SK-N-SH (cell line): ENCODE measurements around the gene BRWD1. TPM values are rescaled to one million over a fixed set of nuclear protein-coding genes. Genes with fewer than 3 reads are reported as not detected.

Experiments
- CTCF ChIA-PET: fragments of 300-600, 350-600 bp; formaldehyde crosslinking; extraction: SDS; loops from one replicate; lab custom pipeline; 2021; lab: Yijun Ruan, JAX
- POLR2A ChIA-PET: fragments of 350-600 bp; sonication (Branson Sonifier 250); formaldehyde crosslinking; extraction: SDS; loops from one replicate; lab custom pipeline; 2020; ENCODE audit warnings: antibody characterized with exemption, inconsistent platforms; lab: Yijun Ruan, JAX
- DNase-seq: peaks from one replicate; pipeline ENCODE4 v3.0.0; 2012
- H2AFZ ChIP-seq: fragments of 200-600 bp; sonication (generic); 2 replicates; pipeline ENCODE4 v1.8.1; 2016; ENCODE audit warnings: antibody characterized with exemption, mild to moderate bottlenecking, low read depth
- H3F3A ChIP-seq: fragments of 200-600 bp; sonication (generic); replicated peaks from 2 replicates; pipeline ENCODE3; 2016; ENCODE audit warnings: antibody characterized with exemption, mild to moderate bottlenecking; ENCODE audit not compliant: insufficient read depth
- H3K27ac ChIP-seq, 2 experiments: fragments of 200-500 bp in 1 of 2; fragments of 200-600 bp in 1 of 2; sonication (Bioruptor generic) in 1 of 2; sonication (generic), shearing (Covaris generic) in 1 of 2; 2 replicates each; pipeline versions ENCODE4 v1.5.1 to v1.6.1; 2014 to 2016; ENCODE audit warnings: low read depth in 2 of 2, inconsistent platforms in 1 of 2, low read length in 1 of 2, mild to moderate bottlenecking in 1 of 2, mixed read lengths in 1 of 2
- H3K27me3 ChIP-seq: fragments of 200-600 bp; sonication (generic), shearing (Covaris generic); 2 replicates; pipeline ENCODE4 v1.6.1; 2016; ENCODE audit warnings: mixed run types; ENCODE audit not compliant: insufficient read depth
- H3K36me3 ChIP-seq, 2 experiments: fragments of 200-500 bp in 1 of 2; fragments of 200-600 bp in 1 of 2; sonication (Bioruptor generic) in 1 of 2; sonication (generic) in 1 of 2; replicated peaks in 1 of 2; 2 replicates each; pipeline versions ENCODE3 to v1.5.1; 2014 to 2016; ENCODE audit warnings: low read length in 1 of 2, mild to moderate bottlenecking in 1 of 2; ENCODE audit not compliant: insufficient read depth in 2 of 2, control insufficient read depth in 1 of 2
- H3K4me1 ChIP-seq, 2 experiments: fragments of 200-500 bp in 1 of 2; fragments of 200-600 bp in 1 of 2; sonication (Bioruptor generic) in 1 of 2; sonication (generic), shearing (Covaris generic) in 1 of 2; 2 replicates each; pipeline versions ENCODE4 v1.5.1 to v1.6.1; 2014 to 2016; ENCODE audit warnings: low read depth in 1 of 2, low read length in 1 of 2, mixed run types in 1 of 2; ENCODE audit not compliant: insufficient read depth in 2 of 2, control insufficient read depth in 1 of 2
- H3K4me2 ChIP-seq: fragments of 200-600 bp; sonication (generic), shearing (Covaris generic); 2 replicates; pipeline ENCODE4 v1.6.1; 2017; ENCODE audit warnings: mixed run types
- H3K4me3 ChIP-seq, 2 experiments: fragments of 200-500 bp in 1 of 2; fragments of 200-600 bp in 1 of 2; sonication (Bioruptor generic) in 1 of 2; sonication (generic), shearing (Covaris generic) in 1 of 2; 2 replicates each; pipeline versions ENCODE4 v1.5.1 to v1.8.1; 2014 to 2016; ENCODE audit warnings: low read depth in 2 of 2, inconsistent platforms in 1 of 2, low read length in 1 of 2, mild to moderate bottlenecking in 1 of 2, mixed read lengths in 1 of 2, moderate library complexity in 1 of 2
- H3K79me2 ChIP-seq: fragments of 200-600 bp; sonication (generic); 2 replicates; pipeline ENCODE4 v1.8.1; 2017; ENCODE audit warnings: mild to moderate bottlenecking; ENCODE audit not compliant: insufficient read depth
- H3K9ac ChIP-seq: fragments of 200-600 bp; sonication (generic); 2 replicates; pipeline ENCODE4 v1.6.1; 2017; ENCODE audit warnings: mixed run types
- H3K9me2 ChIP-seq: fragments of 200-600 bp; sonication (generic); 2 replicates; pipeline ENCODE4 v1.6.1; 2017; ENCODE audit warnings: mixed run types
- H3K9me3 ChIP-seq: fragments of 200-600 bp; sonication (generic); 2 replicates; pipeline ENCODE4 v1.6.1; 2017; ENCODE audit warnings: mixed run types, mild to moderate bottlenecking, moderate library complexity
- H4K20me1 ChIP-seq: fragments of 200-600 bp; sonication (generic); 2 replicates; pipeline ENCODE4 v1.6.1; 2017; ENCODE audit warnings: mild to moderate bottlenecking, mixed run types; ENCODE audit not compliant: insufficient read depth
- EP300 ChIP-seq, 2 experiments: IDR thresholded peaks; 2 replicates each; pipeline versions ENCODE4 v1.4.0 to v1.6.1; 2012; ENCODE audit warnings: borderline replicate concordance in 1 of 2, low read depth in 1 of 2, low read length in 1 of 2
- FOXJ3 ChIP-seq: sonication (generic); formaldehyde crosslinking; IDR thresholded peaks from 2 replicates; pipeline ENCODE4 v1.5.1; 2020; ENCODE audit warnings: mild to moderate bottlenecking, missing genetic modification reagents
- GABPA ChIP-seq: IDR thresholded peaks from 2 replicates; pipeline ENCODE4 v1.4.0; 2012; ENCODE audit warnings: low read depth, mild to moderate bottlenecking
- NRF1 ChIP-seq: IDR thresholded peaks from 2 replicates; pipeline ENCODE4 v1.6.1; 2012; ENCODE audit warnings: low read depth, mild to moderate bottlenecking, low read length
- RAD21 ChIP-seq: IDR thresholded peaks from 2 replicates; pipeline ENCODE4 v1.6.1; 2012; ENCODE audit warnings: mild to moderate bottlenecking, low read length
- RFX5 ChIP-seq: IDR thresholded peaks from 2 replicates; pipeline ENCODE4 v1.6.1; 2012; ENCODE audit warnings: mild to moderate bottlenecking, improper control_type of control experiment, low read length
- SMC3 ChIP-seq: IDR thresholded peaks from 2 replicates; pipeline ENCODE4 v1.6.1; 2012; ENCODE audit warnings: low read depth, low read length, improper control_type of control experiment
- TCF12 ChIP-seq: IDR thresholded peaks from 2 replicates; pipeline ENCODE4 v1.4.0; 2012
- WGBS: methylation state at CpG from one replicate; pipeline ENCODE4 v1.1.6; 2017; ENCODE audit warnings: low lambda C conversion rate; 5-methylcytosine and 5-hydroxymethylcytosine counted together
- polyA plus RNA-seq, 3 experiments: library from polyadenylated mRNA; depleted of rRNA; stranded (reverse); fragments of >200 nt; gene quantifications; 2 replicates each; pipeline ENCODE4 v1.2.3, GENCODE V29; 2012
- TF ChIP-seq, protein P1 (sequence below): IDR thresholded peaks from 2 replicates; pipeline ENCODE4 v1.4.0; 2012; ENCODE audit warnings: low read depth, borderline replicate concordance

Gene BRWD1
- polyA plus RNA-seq, 1 of the 3 experiments (the other 2 are of a cell fraction) = 7.9 TPM

DNA sequence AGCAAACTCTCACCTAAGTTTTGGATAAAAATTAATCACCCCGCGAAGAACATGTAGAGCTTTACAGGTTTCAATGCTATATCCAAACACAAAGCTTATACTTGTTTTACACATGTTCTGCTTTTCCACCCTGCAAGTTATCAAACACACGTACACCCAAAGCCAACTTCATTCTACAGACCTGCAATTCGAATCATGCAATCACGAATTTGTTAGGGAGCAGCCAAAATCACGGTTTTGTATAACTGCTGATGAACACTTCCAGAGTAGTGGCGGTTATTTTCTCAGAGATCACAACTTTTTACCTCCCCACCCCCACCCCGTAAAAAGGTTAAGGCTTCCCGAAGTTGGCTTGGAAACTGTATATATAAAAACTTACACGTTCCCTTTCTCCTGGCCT is 34.1 kb upstream of the BRWD1 start:
- no peaks in the 10 kb centered on the region for H3K27me3 ChIP-seq
- peak overlapping the region; percentile 80 for H3K9ac ChIP-seq
- H3K36me3 ChIP-seq = peaks cover 42 to 45% of the 10 kb centered on the region in 2 experiments
- DNase-seq = no peak
- no peak overlapping the region for H2AFZ ChIP-seq
- H4K20me1 ChIP-seq = peaks cover 49% of the 10 kb centered on the region
- H3K9me2 ChIP-seq = no peaks in the 10 kb centered on the region
- peak overlapping the region; percentile 76 to 96; a peak in 2 of 4 replicates for H3K27ac ChIP-seq
- TF ChIP-seq RFX5 (no peak), FOXJ3 (CRISPR knock-in tag) (no peak), NRF1 (no peak)
- peaks cover 49% of the 10 kb centered on the region for H3K79me2 ChIP-seq
- ChIA-PET POLR2A (interaction anchor here (2.1 to 2.9 kb wide), 4 partner anchors 9 to 39 kb away, joined by 10 to 24 read pairs (median 16); partner anchors contain the start of gene BRWD1), CTCF (interaction anchor here (1.1 to 4.5 kb wide), 3 partner anchors 24 to 40 kb away, joined by 3 to 24 read pairs (median 6); partner anchors contain the start of gene BRWD1)
- peaks cover 20% of the 10 kb centered on the region for H3F3A ChIP-seq
- no peaks in the 10 kb centered on the region for H3K9me3 ChIP-seq
- H3K4me2 ChIP-seq = peak overlapping the region; percentile 74
- H3K4me1 ChIP-seq = peaks cover 15 to 23% of the 10 kb centered on the region in 2 experiments; a peak in 3 of 4 replicates
- peak overlapping the region; percentile 86 to 88 for H3K4me3 ChIP-seq
- 2% methylated on average over 10 of the region's 10 CpGs for WGBS

DNA sequence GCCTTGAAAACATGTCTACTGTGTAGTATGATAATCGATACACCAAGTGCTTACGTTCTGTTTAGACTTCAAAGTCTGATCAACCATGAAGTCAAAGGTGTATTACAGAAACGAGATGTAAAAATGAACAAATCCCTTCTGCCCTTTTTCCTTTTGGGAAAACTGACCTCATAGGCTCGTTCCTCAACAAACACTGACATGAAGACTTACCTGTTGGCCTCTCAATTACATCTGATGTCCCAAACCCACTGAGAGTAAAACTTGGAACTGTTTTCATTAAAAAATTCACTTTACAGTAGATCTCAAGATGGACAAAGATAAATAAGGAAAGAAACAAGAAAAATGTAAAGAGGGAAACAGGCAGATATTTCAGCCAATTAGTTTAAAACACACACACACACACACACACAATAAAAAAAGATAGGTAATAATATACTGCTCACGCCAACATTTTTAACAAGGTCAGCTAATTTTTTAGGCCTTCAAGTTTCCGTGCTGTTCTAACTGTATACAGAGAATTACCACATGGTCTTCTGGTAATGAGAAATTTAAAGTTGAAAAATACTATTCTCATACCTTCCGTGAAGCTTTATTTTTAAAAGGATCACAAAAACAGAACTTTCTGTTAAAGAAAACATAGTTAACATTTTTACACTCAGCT is 33.4 kb upstream of the BRWD1 start:
- Histone ChIP-seq H3K9me3 (no peaks in the 10 kb centered on the region), H2AFZ (no peak overlapping the region), H3K4me1 (peaks cover 15 to 23% of the 10 kb centered on the region in 2 experiments; a peak in 3 of 4 replicates), H3K79me2 (peaks cover 49% of the 10 kb centered on the region), H3K27ac (no peak overlapping the region), H3K4me2 (peak overlapping the region; percentile 74), H3F3A (peaks cover 25% of the 10 kb centered on the region), H3K4me3 (peak overlapping the region; percentile 86 to 88), H3K9me2 (no peaks in the 10 kb centered on the region), H3K27me3 (no peaks in the 10 kb centered on the region), H4K20me1 (peaks cover 49% of the 10 kb centered on the region), H3K9ac (peak overlapping the region; percentile 80; the same call in 1 of the 2 replicates), H3K36me3 (peaks cover 47 to 52% of the 10 kb centered on the region in 2 experiments)
- DNase-seq = no peak
- 24% methylated on average over 7 of the region's 7 CpGs for WGBS
- TF ChIP-seq GABPA = no peak
- TF ChIP-seq, protein P1, sequence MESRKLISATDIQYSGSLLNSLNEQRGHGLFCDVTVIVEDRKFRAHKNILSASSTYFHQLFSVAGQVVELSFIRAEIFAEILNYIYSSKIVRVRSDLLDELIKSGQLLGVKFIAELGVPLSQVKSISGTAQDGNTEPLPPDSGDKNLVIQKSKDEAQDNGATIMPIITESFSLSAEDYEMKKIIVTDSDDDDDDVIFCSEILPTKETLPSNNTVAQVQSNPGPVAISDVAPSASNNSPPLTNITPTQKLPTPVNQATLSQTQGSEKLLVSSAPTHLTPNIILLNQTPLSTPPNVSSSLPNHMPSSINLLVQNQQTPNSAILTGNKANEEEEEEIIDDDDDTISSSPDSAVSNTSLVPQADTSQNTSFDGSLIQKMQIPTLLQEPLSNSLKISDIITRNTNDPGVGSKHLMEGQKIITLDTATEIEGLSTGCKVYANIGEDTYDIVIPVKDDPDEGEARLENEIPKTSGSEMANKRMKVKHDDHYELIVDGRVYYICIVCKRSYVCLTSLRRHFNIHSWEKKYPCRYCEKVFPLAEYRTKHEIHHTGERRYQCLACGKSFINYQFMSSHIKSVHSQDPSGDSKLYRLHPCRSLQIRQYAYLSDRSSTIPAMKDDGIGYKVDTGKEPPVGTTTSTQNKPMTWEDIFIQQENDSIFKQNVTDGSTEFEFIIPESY = no peak
- no peak for TF ChIP-seq EP300 (IDR thresholded peaks at IDR 0.05; ENCODE audit: borderline replicate concordance in 1 of 2, low read depth in 1 of 2, low read length in 1 of 2)
- CTCF ChIA-PET = interaction anchor here (4.5 kb wide), 1 partner anchor 33 kb away, joined by 24 read pairs; the partner anchor contains the start of gene BRWD1
- POLR2A ChIA-PET = interaction anchor here (2.9 kb wide), 1 partner anchor 34 kb away, joined by 24 read pairs; the partner anchor contains the start of gene BRWD1

DNA sequence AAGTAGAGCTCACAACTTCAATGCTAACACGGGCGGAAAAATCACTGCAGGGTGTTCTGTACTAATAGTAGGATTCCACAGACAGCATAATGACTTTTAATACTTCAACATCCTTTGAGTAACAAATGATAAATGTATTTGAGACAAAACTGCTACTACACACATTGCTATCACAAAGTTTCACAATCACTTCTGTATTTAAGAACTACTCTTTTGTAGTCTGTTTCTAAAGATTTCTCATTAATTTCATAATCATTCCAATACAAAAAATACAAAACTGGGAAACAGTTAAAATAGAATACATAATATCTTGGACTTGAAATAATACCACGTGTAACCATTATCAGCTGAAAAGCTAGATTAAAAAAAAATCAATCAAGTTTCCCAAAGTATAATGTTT is 32.8 kb upstream of the BRWD1 start:
- WGBS = 36% methylated on average over 3 of the region's 3 CpGs
- POLR2A ChIA-PET = no interaction called here
- no peaks in the 10 kb centered on the region for H3K9me3 ChIP-seq
- peaks cover 52 to 57% of the 10 kb centered on the region in 2 experiments for H3K36me3 ChIP-seq
- H4K20me1 ChIP-seq = peaks cover 49% of the 10 kb centered on the region
- H3F3A ChIP-seq = peaks cover 31% of the 10 kb centered on the region
- H3K27me3 ChIP-seq = no peaks in the 10 kb centered on the region
- H3K4me1 ChIP-seq = peaks cover 15 to 23% of the 10 kb centered on the region in 2 experiments; a peak in 3 of 4 replicates
- H3K4me3 ChIP-seq = peak overlapping the region; percentile 86 to 88
- peak overlapping the region; percentile 74 for H3K4me2 ChIP-seq
- no peak for DNase-seq
- no peak overlapping the region for H3K27ac ChIP-seq
- peak overlapping the region; percentile 80; the same call in 1 of the 2 replicates for H3K9ac ChIP-seq
- TF ChIP-seq SMC3 (no peak), RAD21 (no peak), TCF12 (no peak)
- H3K79me2 ChIP-seq = peaks cover 49% of the 10 kb centered on the region
- H2AFZ ChIP-seq = no peak overlapping the region
- CTCF ChIA-PET = interaction anchor here (4.5 kb wide), 1 partner anchor 33 kb away, joined by 24 read pairs; the partner anchor contains the start of gene BRWD1
- H3K9me2 ChIP-seq = no peaks in the 10 kb centered on the region
